Measurements from ENCODE around the gene PAK1IP1.

PAK1IP1 gene

GRCh38 chr6:10722820-10723566 is 28.2 kb downstream of the PAK1IP1 start, which contains the start of gene TMEM14C (continued):
- TF ChIP-seq ZNF692 (tag by site-specific recombination; IDR thresholded peaks at IDR 0.05), result peak; percentile 20
- no peak for TF ChIP-seq ZNF423 (tag by site-specific recombination; IDR thresholded peaks at IDR 0.05)
- no peak for TF ChIP-seq ZNF114 (tag by site-specific recombination; IDR thresholded peaks at IDR 0.05)
- no peak for TF ChIP-seq ZNF704 (tag by site-specific recombination; IDR thresholded peaks at IDR 0.05)
- no peak for TF ChIP-seq BCL11A (tag by site-specific recombination; IDR thresholded peaks at IDR 0.05; ENCODE audit: low read depth)
- TF ChIP-seq ZNF148 (tag by site-specific recombination; IDR thresholded peaks at IDR 0.05; ENCODE audit: borderline replicate concordance), result no peak
- no peak for TF ChIP-seq HIC1 (tag by site-specific recombination; IDR thresholded peaks at IDR 0.05)
- no peak for TF ChIP-seq ZNF121 (tag by site-specific recombination; IDR thresholded peaks at IDR 0.05)
- TF ChIP-seq REPIN1 (tag by site-specific recombination; IDR thresholded peaks at IDR 0.05; ENCODE audit: low read depth), result no peak
- no peak for TF ChIP-seq ZNF830 (tag by site-specific recombination; IDR thresholded peaks at IDR 0.05; ENCODE audit: low read depth)
- no peak for TF ChIP-seq ZNF280D (tag by site-specific recombination; IDR thresholded peaks at IDR 0.05)
- TF ChIP-seq ZBTB49 (tag by site-specific recombination; IDR thresholded peaks at IDR 0.05; ENCODE audit: low read depth), result no peak
- TF ChIP-seq ZNF175 (tag by site-specific recombination; IDR thresholded peaks at IDR 0.05), result no peak
- peak; percentile 36; the same call in 1 of the 2 replicates for TF ChIP-seq KLF10 (tag by site-specific recombination; IDR thresholded peaks at IDR 0.05)
- peak; percentile 87; the same call in 1 of the 2 replicates for TF ChIP-seq ZBTB44 (tag by site-specific recombination; IDR thresholded peaks at IDR 0.05)
- TF ChIP-seq ZBTB7A (tag by site-specific recombination; IDR thresholded peaks at IDR 0.05; ENCODE audit: low read depth), result no peak

Data from HEK293 (cell line).